Esophagus squamous epithelium (tissue), 5 donors: ENCODE data around the gene TSPAN31. TPM values are rescaled to one million over a fixed set of nuclear protein-coding genes. Genes with fewer than 3 reads are reported as not detected.

ENCODE experiments used
- DNase-seq: peaks from one replicate; lab custom pipeline; 2025; lab: John Stamatoyannopoulos, UW
- H3K27ac ChIP-seq, 4 donors: fragments of 200-600 bp; sonication (generic); one replicate each; pipeline ENCODE4 v1.5.1; 2016 to 2019; ENCODE audit warnings: mild to moderate bottlenecking in 1 of 4
- H3K27me3 ChIP-seq, 4 donors: fragments of 200-600 bp; sonication (generic); 1 replicate in 3 of 4; 2 replicates in 1 of 4; pipeline versions ENCODE4 v1.5.1 to v1.6.0; 2017 to 2021; ENCODE audit warnings: antibody characterized with exemption in 1 of 4
- H3K36me3 ChIP-seq, 3 donors: fragments of 200-600 bp; sonication (generic); one replicate each; pipeline ENCODE4 v1.5.1; 2016 to 2019
- H3K4me1 ChIP-seq, 3 donors: fragments of 200-600 bp; sonication (generic); one replicate each; pipeline ENCODE4 v1.5.1; 2017 to 2019
- H3K4me3 ChIP-seq, 4 donors: fragments of 200-600 bp; sonication (generic); 1 replicate in 3 of 4; 2 replicates in 1 of 4; pipeline ENCODE4 v1.5.1; 2016 to 2019; ENCODE audit warnings: mild to moderate bottlenecking in 2 of 4, moderate library complexity in 1 of 4
- H3K9me3 ChIP-seq, 3 donors: fragments of 200-600 bp; sonication (generic); one replicate each; pipeline ENCODE4 v1.5.1; 2016 to 2019
- POLR2A ChIP-seq, 4 donors: fragments of 450-650 bp; IDR thresholded peaks; one replicate each; pipeline ENCODE4 v1.6.1; 2017; ENCODE audit warnings: antibody characterized with exemption in 4 of 4, mild to moderate bottlenecking in 4 of 4, moderate library complexity in 3 of 4
- WGBS, 2 donors: methylation state at CpG; one replicate each; pipeline ENCODE4 v1.1.5; 2018; 5-methylcytosine and 5-hydroxymethylcytosine counted together
- intact Hi-C: fragments of 100-400 bp; cut with DNase I; formaldehyde crosslinking; loops from one replicate; pipeline ENCODE4 v1.15.0; 2022
- total RNA-seq, 4 donors: library from RNA; depleted of rRNA; stranded (reverse); fragments of >200 nt; gene quantifications; one replicate each; pipeline ENCODE4 v1.1.0, GENCODE V29; 2016
- TF ChIP-seq, protein P1 (sequence below), 6 experiments: fragments of 450-650 bp in 4 of 6; fragments of 200-600 bp in 2 of 6; sonication (generic) in 2 of 6; IDR thresholded peaks; one replicate each; pipeline ENCODE4 v1.5.1; 2016 to 2019; ENCODE audit warnings: antibody characterized with exemption in 6 of 6, mild to moderate bottlenecking in 4 of 6, moderate library complexity in 4 of 6
- donor health status: DM: yes; HTN: yes; CAD: no.

The TSPAN31 gene
- total RNA-seq, 4 donors from 2014 or later = 37.2 to 62.5 (median 40.2) TPM

DNA sequence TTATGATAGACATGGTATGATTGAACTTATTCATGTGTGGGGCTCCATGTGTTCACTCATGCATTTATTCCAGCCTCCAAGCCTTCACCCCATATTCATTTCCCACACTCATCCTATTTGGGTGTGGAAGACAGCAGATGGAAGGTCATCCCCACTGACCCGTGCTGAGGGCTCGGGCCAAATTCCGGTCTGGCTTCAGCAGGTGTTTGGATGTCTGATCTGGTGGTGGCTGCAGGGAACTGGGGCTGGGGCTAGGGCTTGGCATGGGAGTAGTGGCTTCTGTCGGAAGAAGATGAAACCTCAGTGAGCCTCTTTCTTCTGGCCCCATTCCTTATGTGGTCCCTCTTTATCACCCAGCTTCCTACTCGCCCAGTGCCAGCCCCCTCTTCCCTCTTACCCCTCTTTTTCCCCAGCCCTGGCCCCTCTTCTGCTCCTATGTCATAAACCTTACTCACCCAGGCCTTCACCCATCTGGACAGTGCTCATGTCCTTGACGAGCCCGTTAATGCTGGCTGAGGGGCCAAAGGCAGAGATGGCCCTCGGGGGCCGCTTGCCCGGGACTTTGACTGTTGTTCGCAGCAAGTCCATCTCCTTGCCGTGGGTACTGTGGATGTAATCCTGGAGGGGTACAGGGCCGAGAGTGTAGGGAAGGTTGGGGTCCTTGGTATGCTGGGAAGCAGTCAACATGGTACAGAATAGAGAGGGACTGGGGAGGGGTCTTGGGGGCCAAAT, 14.3 kb upstream of the TSPAN31 start:
- Histone ChIP-seq H3K9me3 (no peaks in the 10 kb centered on the region), H3K4me3 (no peak overlapping the region), H3K27ac (no peak overlapping the region), H3K27me3 (peaks cover 0 to 43% (median 4%) of the 10 kb centered on the region in 4 donors), H3K36me3 (peaks cover 0 to 10% (median 0%) of the 10 kb centered on the region in 3 donors), H3K4me1 (peaks cover 8 to 26% (median 13%) of the 10 kb centered on the region in 3 donors)
- TF ChIP-seq POLR2A (IDR thresholded peaks at IDR 0.05) = no peak
- TF ChIP-seq, protein P1, sequence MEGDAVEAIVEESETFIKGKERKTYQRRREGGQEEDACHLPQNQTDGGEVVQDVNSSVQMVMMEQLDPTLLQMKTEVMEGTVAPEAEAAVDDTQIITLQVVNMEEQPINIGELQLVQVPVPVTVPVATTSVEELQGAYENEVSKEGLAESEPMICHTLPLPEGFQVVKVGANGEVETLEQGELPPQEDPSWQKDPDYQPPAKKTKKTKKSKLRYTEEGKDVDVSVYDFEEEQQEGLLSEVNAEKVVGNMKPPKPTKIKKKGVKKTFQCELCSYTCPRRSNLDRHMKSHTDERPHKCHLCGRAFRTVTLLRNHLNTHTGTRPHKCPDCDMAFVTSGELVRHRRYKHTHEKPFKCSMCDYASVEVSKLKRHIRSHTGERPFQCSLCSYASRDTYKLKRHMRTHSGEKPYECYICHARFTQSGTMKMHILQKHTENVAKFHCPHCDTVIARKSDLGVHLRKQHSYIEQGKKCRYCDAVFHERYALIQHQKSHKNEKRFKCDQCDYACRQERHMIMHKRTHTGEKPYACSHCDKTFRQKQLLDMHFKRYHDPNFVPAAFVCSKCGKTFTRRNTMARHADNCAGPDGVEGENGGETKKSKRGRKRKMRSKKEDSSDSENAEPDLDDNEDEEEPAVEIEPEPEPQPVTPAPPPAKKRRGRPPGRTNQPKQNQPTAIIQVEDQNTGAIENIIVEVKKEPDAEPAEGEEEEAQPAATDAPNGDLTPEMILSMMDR (IDR thresholded peaks at IDR 0.05) = no peak
- 80 to 90% methylated on average over 5 to 13 of the region's 13 CpGs for WGBS, 2 donors
- DNase-seq = no peak
- intact Hi-C loops = no loop called here

DNA sequence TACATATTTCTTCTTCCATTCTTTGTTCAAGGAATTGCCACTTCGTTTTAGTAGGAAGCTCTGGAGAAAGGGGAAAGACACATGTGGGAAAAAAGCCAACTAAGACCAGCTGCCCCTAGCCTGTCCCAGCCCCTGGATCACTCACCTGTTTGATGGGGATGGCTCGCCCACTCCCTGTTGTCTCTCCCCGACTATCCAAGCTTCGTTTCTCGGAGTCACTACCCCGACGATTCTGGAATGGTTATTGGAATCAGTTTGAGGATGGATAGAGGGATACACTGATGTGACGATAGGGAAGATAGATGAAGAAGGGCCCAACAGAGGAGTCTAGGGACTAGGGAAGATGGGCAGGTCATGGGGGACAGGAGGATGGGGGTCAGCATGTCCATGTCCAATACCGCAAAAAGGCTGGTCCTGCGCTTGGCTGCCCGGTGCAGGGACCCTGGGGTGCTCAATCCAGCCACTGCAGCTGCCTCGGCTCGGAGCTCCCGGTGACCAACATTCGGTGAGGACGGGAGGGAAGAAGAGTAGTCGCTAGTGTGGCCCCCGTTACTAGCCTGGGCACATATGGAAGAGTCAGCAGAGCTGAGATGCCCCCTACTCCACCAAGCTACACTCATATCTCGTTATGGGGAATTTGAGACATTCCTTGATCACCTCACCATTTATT, 13.3 kb upstream of the TSPAN31 start:
- peaks cover 8 to 50% (median 12%) of the 10 kb centered on the region in 4 donors for H3K27me3 ChIP-seq
- no peak for DNase-seq

DNA sequence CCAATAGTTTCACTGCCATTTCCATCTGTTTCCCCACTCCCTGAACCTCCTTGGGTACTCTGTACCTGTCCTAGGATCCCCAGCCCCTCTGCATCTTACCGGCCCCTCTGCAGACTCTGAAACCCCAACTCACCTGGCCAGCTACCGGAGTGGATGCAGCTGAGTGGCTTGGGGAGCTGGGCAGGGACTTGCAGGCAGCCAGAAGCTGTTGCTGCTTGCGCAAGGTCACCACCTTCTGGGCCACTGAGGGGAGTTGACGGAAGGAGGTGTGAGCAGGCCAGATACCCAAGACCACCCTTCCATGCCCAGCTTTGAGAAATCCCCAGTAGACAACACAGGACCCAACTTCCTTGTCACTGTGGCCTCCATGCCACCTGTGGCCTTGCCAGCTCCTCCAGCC, 12.6 kb upstream of the TSPAN31 start:
- WGBS, 2 donors = 67 to 93% methylated on average over 1 to 2 of the region's 4 CpGs
- H3K9me3 ChIP-seq = no peaks in the 10 kb centered on the region
- no peak overlapping the region for H3K27ac ChIP-seq
- no peak for DNase-seq
- TF ChIP-seq, protein P1 (IDR thresholded peaks at IDR 0.05) = no peak
- no peak for TF ChIP-seq POLR2A (IDR thresholded peaks at IDR 0.05)
- H3K36me3 ChIP-seq = peaks cover 0 to 15% (median 0%) of the 10 kb centered on the region in 3 donors
- peaks cover 12 to 57% (median 18%) of the 10 kb centered on the region in 4 donors for H3K27me3 ChIP-seq
- peaks cover 13 to 26% (median 16%) of the 10 kb centered on the region in 3 donors for H3K4me1 ChIP-seq
- no peak overlapping the region for H3K4me3 ChIP-seq
- intact Hi-C loops = no loop called here

More for the DNA sequence above, 13.3 kb upstream of the TSPAN31 start:
- peaks cover 0 to 10% (median 0%) of the 10 kb centered on the region in 3 donors for H3K36me3 ChIP-seq
- TF ChIP-seq, protein P1 (IDR thresholded peaks at IDR 0.05) = no peak
- TF ChIP-seq POLR2A (IDR thresholded peaks at IDR 0.05) = no peak
- intact Hi-C loops = no loop called here
- H3K4me1 ChIP-seq = peaks cover 14 to 26% (median 16%) of the 10 kb centered on the region in 3 donors
- H3K4me3 ChIP-seq = no peak overlapping the region
- 80 to 81% methylated on average over 14 to 17 of the region's 19 CpGs for WGBS, 2 donors
- H3K27ac ChIP-seq = no peak overlapping the region
- no peaks in the 10 kb centered on the region for H3K9me3 ChIP-seq

DNA sequence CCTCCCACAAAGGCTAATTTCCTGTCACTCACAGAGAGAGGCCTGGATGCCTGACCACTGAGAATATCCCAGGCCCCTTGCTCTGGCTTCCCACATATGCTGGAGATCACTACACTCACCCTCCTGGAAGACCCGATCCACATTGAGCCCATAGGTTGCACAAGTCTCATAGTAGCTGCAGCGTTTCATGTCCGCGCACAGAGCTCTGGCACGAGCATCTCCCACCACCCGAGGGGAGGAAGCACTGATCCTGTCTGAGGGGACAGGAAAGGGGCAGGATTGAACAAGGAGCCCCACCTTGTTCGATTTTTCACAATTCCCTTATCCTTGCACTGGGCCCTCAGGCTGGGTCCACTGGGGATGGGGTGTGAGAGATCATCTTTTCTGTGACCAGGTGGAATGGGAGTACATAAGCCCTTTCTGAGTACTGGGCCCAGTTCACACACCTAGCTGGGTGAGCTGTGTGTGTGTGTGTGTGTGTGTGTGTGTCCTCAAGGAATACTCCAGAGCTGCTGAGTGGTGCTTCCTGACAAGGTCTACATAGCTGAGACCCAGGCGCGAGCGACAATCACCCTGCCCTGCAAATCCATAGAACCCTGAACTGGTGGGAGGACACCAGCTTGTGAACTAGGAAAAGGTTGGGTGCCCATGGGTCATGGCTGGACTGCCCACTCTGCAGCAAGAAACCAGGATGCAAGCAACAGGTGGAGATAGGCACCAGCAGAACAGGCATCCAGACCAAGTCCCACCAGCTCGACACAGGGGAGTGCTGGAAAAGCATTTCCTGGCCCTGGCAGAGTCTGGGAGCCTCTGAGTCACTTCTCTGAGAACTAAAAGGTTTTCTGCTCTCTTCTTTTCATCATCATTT, 11.9 kb upstream of the TSPAN31 start:
- no peak for TF ChIP-seq POLR2A (IDR thresholded peaks at IDR 0.05)
- TF ChIP-seq, protein P1 (IDR thresholded peaks at IDR 0.05) = no peak
- no peak for DNase-seq
- WGBS, 2 donors = 68 to 94% methylated on average over 2 to 6 of the region's 11 CpGs
- Histone ChIP-seq H3K36me3 (peaks cover 0 to 19% (median 0%) of the 10 kb centered on the region in 3 donors), H3K9me3 (no peaks in the 10 kb centered on the region), H3K27ac (no peak overlapping the region), H3K4me3 (no peak overlapping the region), H3K4me1 (peaks cover 17 to 28% (median 18%) of the 10 kb centered on the region in 3 donors), H3K27me3 (peaks cover 16 to 64% (median 24%) of the 10 kb centered on the region in 4 donors)
- intact Hi-C loops = no loop called here
